ENCODE results near the gene GRK1.
"Not testable (repeated sequence)": the region's sequence is repeated elsewhere in the genome, so short reads cannot be mapped to it uniquely, and the experiment has no call there.

GRK1 gene

GRCh38 chr13:113748101-113748861 lies 81.3 kb downstream of the GRK1 start:
- Histone ChIP-seq H3K27me3 (ENCODE audit: control insufficient read depth, insufficient read depth, low read length) (no peaks in the 10 kb centered on the region), H3K9ac (ENCODE audit: low read depth, low read length) (no peak overlapping the region), H3K36me3 (ENCODE audit: control insufficient read depth, insufficient read depth, low read length) (no peaks in the 10 kb centered on the region), H3K4me3 (ENCODE audit: low read depth, low read length) (no peak overlapping the region), H3K9me3 (ENCODE audit: control insufficient read depth, insufficient read depth, low read length) (peaks cover 8% of the 10 kb centered on the region; the same call in 1 of the 2 replicates), H3K4me1 (ENCODE audit: control insufficient read depth, insufficient read depth, low read length) (no peaks in the 10 kb centered on the region), H3K27ac (ENCODE audit: low read depth, low read length) (no peak overlapping the region)

GRCh38 chr13:113748862-113749451 lies 81.9 kb downstream of the GRK1 start:
- Histone ChIP-seq H3K9ac (ENCODE audit: low read depth, low read length) (no peak overlapping the region), H3K27me3 (ENCODE audit: control insufficient read depth, insufficient read depth, low read length) (no peaks in the 10 kb centered on the region), H3K36me3 (ENCODE audit: control insufficient read depth, insufficient read depth, low read length) (no peaks in the 10 kb centered on the region), H3K27ac (ENCODE audit: low read depth, low read length) (no peak overlapping the region), H3K9me3 (ENCODE audit: control insufficient read depth, insufficient read depth, low read length) (peaks cover 8% of the 10 kb centered on the region; the same call in 1 of the 2 replicates), H3K4me1 (ENCODE audit: control insufficient read depth, insufficient read depth, low read length) (no peaks in the 10 kb centered on the region), H3K4me3 (ENCODE audit: low read depth, low read length) (no peak overlapping the region)

GRCh38 chr13:113749507-113749906 lies 82.5 kb downstream of the GRK1 start:
- Histone ChIP-seq H3K4me1 (ENCODE audit: control insufficient read depth, insufficient read depth, low read length) (no peaks in the 10 kb centered on the region), H3K9me3 (ENCODE audit: control insufficient read depth, insufficient read depth, low read length) (peaks cover 8% of the 10 kb centered on the region; the same call in 1 of the 2 replicates), H3K4me3 (ENCODE audit: low read depth, low read length) (no peak overlapping the region), H3K36me3 (ENCODE audit: control insufficient read depth, insufficient read depth, low read length) (no peaks in the 10 kb centered on the region), H3K9ac (ENCODE audit: low read depth, low read length) (no peak overlapping the region), H3K27ac (ENCODE audit: low read depth, low read length) (no peak overlapping the region), H3K27me3 (ENCODE audit: control insufficient read depth, insufficient read depth, low read length) (no peaks in the 10 kb centered on the region)

GRCh38 chr13:113749967-113750366 lies 82.9 kb downstream of the GRK1 start:
- H3K9me3 ChIP-seq (ENCODE audit: control insufficient read depth, insufficient read depth, low read length): peaks cover 8% of the 10 kb centered on the region; the same call in 1 of the 2 replicates
- no peak overlapping the region for H3K9ac ChIP-seq (ENCODE audit: low read depth, low read length)
- H3K4me1 ChIP-seq (ENCODE audit: control insufficient read depth, insufficient read depth, low read length): no peaks in the 10 kb centered on the region
- no peak overlapping the region for H3K27ac ChIP-seq (ENCODE audit: low read depth, low read length)
- H3K27me3 ChIP-seq (ENCODE audit: control insufficient read depth, insufficient read depth, low read length): no peaks in the 10 kb centered on the region
- H3K4me3 ChIP-seq (ENCODE audit: low read depth, low read length): no peak overlapping the region
- H3K36me3 ChIP-seq (ENCODE audit: control insufficient read depth, insufficient read depth, low read length): no peaks in the 10 kb centered on the region

DNA sequence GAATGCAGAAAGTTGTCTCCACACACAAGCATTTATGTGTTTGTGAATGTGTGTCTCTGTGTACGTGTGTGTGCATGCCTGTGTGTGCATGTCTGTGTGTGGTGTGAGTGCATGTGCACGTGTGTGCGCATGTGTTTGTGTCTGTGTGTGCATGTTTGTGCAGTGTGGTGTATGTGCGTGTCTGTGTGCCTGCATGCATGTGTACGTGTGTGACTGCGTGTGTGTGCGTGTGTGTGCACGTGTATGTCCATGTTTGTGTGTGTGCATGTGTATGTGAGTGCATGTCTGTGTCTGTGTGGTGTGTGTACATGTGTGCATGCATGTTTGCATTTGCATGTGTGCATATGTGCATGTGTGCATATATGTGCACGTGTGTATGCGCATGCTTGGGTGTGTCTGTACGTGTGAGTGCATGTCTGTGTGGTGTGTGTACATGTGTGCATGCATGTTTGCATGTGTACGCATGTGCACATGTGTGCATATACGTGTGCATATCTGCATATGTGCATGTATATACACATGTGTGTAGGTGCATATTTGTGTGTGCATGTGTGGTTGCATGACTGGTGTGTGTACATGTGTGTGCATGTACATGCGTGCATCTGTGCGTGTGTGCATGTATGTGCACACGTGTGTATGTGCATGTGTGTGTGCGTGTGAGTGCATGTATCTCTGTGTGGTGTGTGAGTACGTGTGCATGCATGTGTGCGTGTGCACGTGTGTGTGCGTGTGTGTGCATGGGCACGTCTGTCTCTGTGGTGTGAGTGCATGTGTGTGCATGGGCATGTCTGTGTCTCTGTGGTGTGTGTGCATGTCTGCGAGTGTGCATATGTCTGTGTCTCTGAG lies 83.8 kb downstream of the GRK1 start:
- Histone ChIP-seq H3K4me1 (ENCODE audit: control insufficient read depth, insufficient read depth, low read length) (no peaks in the 10 kb centered on the region), H3K36me3 (ENCODE audit: control insufficient read depth, insufficient read depth, low read length) (no peaks in the 10 kb centered on the region), H3K9ac (ENCODE audit: low read depth, low read length) (no peak overlapping the region), H3K9me3 (ENCODE audit: control insufficient read depth, insufficient read depth, low read length) (peaks cover 8% of the 10 kb centered on the region; the same call in 1 of the 2 replicates), H3K4me3 (ENCODE audit: low read depth, low read length) (no peak overlapping the region), H3K27me3 (ENCODE audit: control insufficient read depth, insufficient read depth, low read length) (no peaks in the 10 kb centered on the region), H3K27ac (ENCODE audit: low read depth, low read length) (no peak overlapping the region)

DNA sequence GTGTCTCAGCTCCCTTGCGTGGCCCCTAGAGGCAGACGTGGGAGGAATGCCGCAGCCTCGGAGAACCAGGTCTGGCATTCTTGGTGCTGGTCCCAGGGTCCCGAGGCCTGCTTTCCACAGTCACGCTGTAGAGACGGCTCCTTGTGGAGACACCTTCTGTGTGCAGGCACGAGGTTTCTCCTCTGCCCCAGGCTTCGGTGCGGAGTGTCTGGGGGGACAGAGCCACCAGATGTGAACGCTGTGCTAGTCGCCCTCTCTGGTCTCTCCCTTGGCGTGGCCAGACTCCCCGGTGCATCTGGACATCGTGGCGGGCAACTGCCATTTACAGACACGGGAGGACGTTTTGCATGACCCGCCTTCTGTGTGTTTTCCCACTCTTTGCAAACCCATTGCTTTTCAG lies 84.5 kb downstream of the GRK1 start:
- Histone ChIP-seq H3K36me3 (ENCODE audit: control insufficient read depth, insufficient read depth, low read length) (no peaks in the 10 kb centered on the region), H3K9ac (ENCODE audit: low read depth, low read length) (no peak overlapping the region), H3K4me3 (ENCODE audit: low read depth, low read length) (no peak overlapping the region), H3K27ac (ENCODE audit: low read depth, low read length) (no peak overlapping the region), H3K9me3 (ENCODE audit: control insufficient read depth, insufficient read depth, low read length) (peaks cover 8% of the 10 kb centered on the region; the same call in 1 of the 2 replicates), H3K27me3 (ENCODE audit: control insufficient read depth, insufficient read depth, low read length) (no peaks in the 10 kb centered on the region), H3K4me1 (ENCODE audit: control insufficient read depth, insufficient read depth, low read length) (no peaks in the 10 kb centered on the region)

GRCh38 chr13:113752211-113752986 lies 85.4 kb downstream of the GRK1 start:
- not testable (repeated sequence) for H3K4me3 ChIP-seq (ENCODE audit: low read depth, low read length); H3K4me1 ChIP-seq (ENCODE audit: control insufficient read depth, insufficient read depth, low read length); H3K9ac ChIP-seq (ENCODE audit: low read depth, low read length); H3K9me3 ChIP-seq (ENCODE audit: control insufficient read depth, insufficient read depth, low read length); H3K36me3 ChIP-seq (ENCODE audit: control insufficient read depth, insufficient read depth, low read length); H3K27me3 ChIP-seq (ENCODE audit: control insufficient read depth, insufficient read depth, low read length); H3K27ac ChIP-seq (ENCODE audit: low read depth, low read length)

DNA sequence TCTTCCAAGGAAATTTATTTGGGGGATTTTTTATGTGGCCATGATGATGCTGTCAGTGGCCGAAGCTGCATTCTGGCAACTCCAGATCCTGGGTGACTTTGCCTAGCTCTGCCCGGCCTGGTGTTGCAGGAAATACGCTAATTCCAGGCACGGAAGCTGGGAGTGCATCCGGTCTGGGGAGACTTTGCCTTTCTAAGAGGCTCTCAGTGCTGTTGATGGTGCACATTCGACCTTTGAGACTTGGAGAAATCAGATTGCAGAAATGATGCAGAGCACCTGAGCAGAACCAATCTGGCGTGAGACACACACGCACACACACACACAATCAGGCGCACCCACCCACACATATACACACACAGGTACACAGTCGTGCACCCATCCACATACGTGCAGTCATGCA lies 86.2 kb downstream of the GRK1 start:
- Histone ChIP-seq H3K27me3 (ENCODE audit: control insufficient read depth, insufficient read depth, low read length) (peaks cover 11% of the 10 kb centered on the region), H3K27ac (ENCODE audit: low read depth, low read length) (no peak overlapping the region), H3K36me3 (ENCODE audit: control insufficient read depth, insufficient read depth, low read length) (no peaks in the 10 kb centered on the region), H3K9me3 (ENCODE audit: control insufficient read depth, insufficient read depth, low read length) (peaks cover 8% of the 10 kb centered on the region; the same call in 1 of the 2 replicates), H3K4me3 (ENCODE audit: low read depth, low read length) (no peak overlapping the region), H3K9ac (ENCODE audit: low read depth, low read length) (no peak overlapping the region), H3K4me1 (ENCODE audit: control insufficient read depth, insufficient read depth, low read length) (no peaks in the 10 kb centered on the region)

DNA sequence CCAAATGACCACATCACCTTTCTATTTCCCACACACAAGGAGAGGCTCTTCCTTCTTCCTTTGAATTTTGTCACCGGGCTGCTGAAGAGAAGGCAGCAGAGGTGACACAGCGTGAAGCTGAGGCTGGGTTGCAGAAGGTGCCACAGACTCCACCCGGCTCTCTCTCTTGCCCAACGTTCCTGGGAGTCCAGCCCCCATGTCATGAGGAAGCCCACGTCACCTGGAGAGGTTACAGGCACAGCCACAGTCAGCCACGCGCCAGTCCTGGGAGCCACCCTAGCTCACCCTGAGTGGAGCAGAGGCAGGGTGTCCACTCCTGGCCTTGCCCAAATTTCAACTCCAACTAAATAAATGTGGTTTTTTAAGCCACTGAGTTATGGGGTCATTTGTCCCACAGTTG lies 87.2 kb downstream of the GRK1 start:
- Histone ChIP-seq H3K36me3 (ENCODE audit: control insufficient read depth, insufficient read depth, low read length) (no peaks in the 10 kb centered on the region), H3K27ac (ENCODE audit: low read depth, low read length) (no peak overlapping the region), H3K9me3 (ENCODE audit: control insufficient read depth, insufficient read depth, low read length) (peaks cover 8% of the 10 kb centered on the region; the same call in 1 of the 2 replicates), H3K4me1 (ENCODE audit: control insufficient read depth, insufficient read depth, low read length) (0 out of 2 replicates have a peak, but pooled peaks cover 4% of the 10 kb centered on the region), H3K4me3 (ENCODE audit: low read depth, low read length) (no peak overlapping the region), H3K27me3 (ENCODE audit: control insufficient read depth, insufficient read depth, low read length) (peaks cover 17% of the 10 kb centered on the region), H3K9ac (ENCODE audit: low read depth, low read length) (no peak overlapping the region)

DNA sequence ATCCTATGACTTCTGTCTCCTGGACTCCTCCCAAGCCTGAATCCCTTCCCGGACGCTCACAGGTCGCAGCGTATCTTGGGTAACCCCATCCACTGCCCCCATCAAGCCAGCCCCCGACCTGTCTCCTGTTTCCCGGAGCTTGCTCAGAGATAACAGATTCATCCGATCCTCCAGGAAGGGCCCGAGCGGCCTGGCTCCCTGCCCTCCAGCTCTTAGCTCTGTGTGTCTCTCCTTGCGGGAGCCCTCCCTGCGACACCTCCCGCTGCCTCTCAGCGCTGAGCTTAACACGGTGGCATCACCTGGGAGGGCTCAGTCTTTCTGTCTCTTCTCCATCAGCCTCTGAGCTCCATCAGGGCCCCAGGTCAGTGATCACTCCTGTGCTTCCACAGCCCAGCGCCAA lies 87.7 kb downstream of the GRK1 start:
- no peak overlapping the region for H3K9ac ChIP-seq (ENCODE audit: low read depth, low read length)
- no peak overlapping the region for H3K4me3 ChIP-seq (ENCODE audit: low read depth, low read length)
- H3K27me3 ChIP-seq (ENCODE audit: control insufficient read depth, insufficient read depth, low read length): peaks cover 21% of the 10 kb centered on the region
- H3K36me3 ChIP-seq (ENCODE audit: control insufficient read depth, insufficient read depth, low read length): no peaks in the 10 kb centered on the region
- no peak overlapping the region for H3K27ac ChIP-seq (ENCODE audit: low read depth, low read length)
- peaks cover 8% of the 10 kb centered on the region; the same call in 1 of the 2 replicates for H3K9me3 ChIP-seq (ENCODE audit: control insufficient read depth, insufficient read depth, low read length)
- H3K4me1 ChIP-seq (ENCODE audit: control insufficient read depth, insufficient read depth, low read length): 0 out of 2 replicates have a peak, but pooled peaks cover 4% of the 10 kb centered on the region
